ENCODE data around the gene GHRHR.

GHRHR gene

GRCh38 chr7:30915751-30916150, 48.0 kb upstream of the GHRHR start:
- TF ChIP-seq REST (IDR thresholded peaks at IDR 0.05; ENCODE audit: insufficient replicate concordance, low read depth) (no peak), GABPA (IDR thresholded peaks at IDR 0.05; ENCODE audit: low read depth) (no peak), POLR2AphosphoS5 (IDR thresholded peaks at IDR 0.05; ENCODE audit: low read depth) (no peak), CTCF (IDR thresholded peaks at IDR 0.05; ENCODE audit: insufficient read depth, low read length) (no peak), SPI1 (IDR thresholded peaks at IDR 0.05; ENCODE audit: borderline replicate concordance, low read depth) (no peak)
- no peak overlapping the region for H3K4me3 ChIP-seq (replicated peaks; ENCODE audit: insufficient read depth, low read length)
- H3K27ac ChIP-seq (replicated peaks) = no peak overlapping the region
- no peak for DNase-seq (ENCODE audit: low read depth in 1 of 2, low spot score in 1 of 2)
- H3K27me3 ChIP-seq (ENCODE audit: insufficient read depth, poor library complexity, severe bottlenecking) = no peaks in the 10 kb centered on the region

- no peak overlapping the region for H3K27ac ChIP-seq (replicated peaks)
- DNase-seq (ENCODE audit: low read depth in 1 of 2, low spot score in 1 of 2) = no peak
- no peaks in the 10 kb centered on the region for H3K27me3 ChIP-seq (ENCODE audit: insufficient read depth, poor library complexity, severe bottlenecking)
- TF ChIP-seq SPI1 (IDR thresholded peaks at IDR 0.05; ENCODE audit: borderline replicate concordance, low read depth) = no peak
- no peak for TF ChIP-seq CTCF (IDR thresholded peaks at IDR 0.05; ENCODE audit: insufficient read depth, low read length)
- TF ChIP-seq GABPA (IDR thresholded peaks at IDR 0.05; ENCODE audit: low read depth) = no peak
- no peak for TF ChIP-seq REST (IDR thresholded peaks at IDR 0.05; ENCODE audit: insufficient replicate concordance, low read depth)
- TF ChIP-seq POLR2AphosphoS5 (IDR thresholded peaks at IDR 0.05; ENCODE audit: low read depth) = no peak
- H3K4me3 ChIP-seq (replicated peaks; ENCODE audit: insufficient read depth, low read length) = no peak overlapping the region
These were observed 47.5 kb upstream of the GHRHR start for GRCh38 chr7:30916255-30916654.

DNA sequence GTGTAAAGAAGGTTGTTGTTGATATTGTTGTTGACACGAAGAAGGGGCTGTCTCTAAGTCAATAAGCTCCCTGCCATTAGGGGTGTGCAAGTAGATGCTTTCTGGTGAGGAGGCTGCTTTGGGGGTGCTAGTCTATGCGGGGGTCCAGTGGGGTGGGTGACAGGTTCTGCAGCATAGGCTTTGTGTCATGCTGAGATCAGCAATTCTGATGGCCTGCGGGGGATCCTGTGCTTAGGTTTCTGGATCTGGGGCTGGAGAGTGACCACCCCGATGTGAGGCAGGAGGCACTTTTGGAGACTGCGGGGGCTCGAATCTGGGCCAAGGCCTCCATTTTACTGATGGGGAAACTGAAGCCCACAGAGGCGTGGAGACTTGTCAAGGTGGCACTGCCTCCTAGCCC, 47.0 kb upstream of the GHRHR start:
- H3K27me3 ChIP-seq (ENCODE audit: insufficient read depth, poor library complexity, severe bottlenecking) = no peaks in the 10 kb centered on the region
- TF ChIP-seq GABPA (IDR thresholded peaks at IDR 0.05; ENCODE audit: low read depth) (no peak), REST (IDR thresholded peaks at IDR 0.05; ENCODE audit: insufficient replicate concordance, low read depth) (no peak), POLR2AphosphoS5 (IDR thresholded peaks at IDR 0.05; ENCODE audit: low read depth) (no peak), CTCF (IDR thresholded peaks at IDR 0.05; ENCODE audit: insufficient read depth, low read length) (no peak), SPI1 (IDR thresholded peaks at IDR 0.05; ENCODE audit: borderline replicate concordance, low read depth) (no peak)

More for the DNA sequence above, 47.0 kb upstream of the GHRHR start:
- DNase-seq (ENCODE audit: low read depth in 1 of 2, low spot score in 1 of 2) = no peak
- Histone ChIP-seq H3K4me3 (replicated peaks; ENCODE audit: insufficient read depth, low read length) (no peak overlapping the region), H3K27ac (replicated peaks) (no peak overlapping the region)
